Pulmonary artery endothelial cell (primary cell): ENCODE measurements around the gene SOCS3. TPM values are rescaled to one million over a fixed set of nuclear protein-coding genes. Genes with fewer than 3 reads are reported as not detected.

Experiments used
- DNase-seq: peaks from one replicate; pipeline ENCODE4 v3.0.0-alpha.2; 2011; ENCODE audit warnings: low read depth, low spot score
- total RNA-seq: library from RNA; depleted of rRNA; stranded (reverse); fragments of >200 nt; gene quantifications from 2 replicates; pipeline ENCODE4 v1.2.3, GENCODE V29; 2014

Gene SOCS3
- total RNA-seq = 31.5 and 71.3 TPM in 2 replicates

DNA sequence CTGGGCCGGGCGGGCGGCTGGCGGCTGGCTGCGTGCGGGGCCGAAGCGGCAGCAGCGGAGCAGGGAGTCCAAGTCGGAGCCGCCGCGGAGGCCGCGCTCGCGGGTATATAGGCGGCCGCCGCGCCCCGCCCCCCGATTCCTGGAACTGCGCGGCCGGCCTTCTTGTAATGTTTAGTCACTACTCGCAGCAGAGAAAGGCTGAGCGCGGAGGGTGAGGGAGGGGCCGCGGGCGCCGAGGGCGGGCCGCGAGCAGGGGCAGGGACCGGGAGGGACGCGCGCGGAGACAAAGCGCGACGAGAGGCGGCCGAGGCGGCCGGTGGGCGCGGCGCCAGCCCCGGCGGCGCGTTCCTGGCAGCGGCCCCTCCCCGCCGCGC is at the start of gene SOCS3:
Gene SOCS3, minus strand, starts transcription at position 81 of the 374 bp plus-strand sequence. CDS start 982 bp downstream, outside the sequence.
- peak; percentile 87 for DNase-seq

DNA sequence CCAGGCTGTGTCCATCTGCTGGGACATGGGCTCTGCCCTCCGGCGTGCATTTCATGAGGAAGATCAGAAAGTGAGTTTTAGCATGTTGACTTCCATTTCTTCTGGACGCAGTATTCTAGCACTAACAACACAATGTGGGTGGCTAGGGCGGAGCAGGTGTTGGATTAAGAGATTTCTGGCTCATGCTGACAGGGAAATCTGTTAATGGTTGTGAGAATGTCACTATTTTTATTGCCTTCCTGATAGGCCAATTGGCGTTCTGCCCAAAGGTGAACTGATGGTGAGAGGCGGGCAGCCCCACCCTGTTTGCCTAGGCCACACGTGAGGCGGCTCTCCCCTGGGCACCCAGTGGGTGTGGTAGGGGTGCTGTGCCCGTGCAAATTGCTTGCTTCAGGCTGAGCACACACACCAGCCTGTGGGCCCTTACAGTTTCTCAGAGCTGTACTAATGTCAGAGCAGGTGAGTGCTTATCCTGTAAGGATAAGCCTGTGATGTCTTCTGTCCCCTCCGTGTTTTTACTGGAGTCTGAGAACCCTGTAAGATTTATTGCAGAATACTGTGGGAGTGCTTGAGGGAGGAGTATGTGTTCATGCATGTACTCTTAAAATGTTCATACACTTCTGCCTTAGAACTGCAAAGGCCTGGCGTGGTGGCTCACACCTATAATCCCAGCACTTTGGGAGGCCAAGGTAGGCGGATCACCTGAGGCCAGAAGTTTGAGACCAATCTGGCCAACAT is 49.5 kb upstream of the SOCS3 start:
- DNase-seq = no peak

GRCh38 chr17:78408476-78409050 is 48.7 kb upstream of the SOCS3 start:
- no peak for DNase-seq

GRCh38 chr17:78407387-78408000 is 47.6 kb upstream of the SOCS3 start:
- no peak for DNase-seq

DNA sequence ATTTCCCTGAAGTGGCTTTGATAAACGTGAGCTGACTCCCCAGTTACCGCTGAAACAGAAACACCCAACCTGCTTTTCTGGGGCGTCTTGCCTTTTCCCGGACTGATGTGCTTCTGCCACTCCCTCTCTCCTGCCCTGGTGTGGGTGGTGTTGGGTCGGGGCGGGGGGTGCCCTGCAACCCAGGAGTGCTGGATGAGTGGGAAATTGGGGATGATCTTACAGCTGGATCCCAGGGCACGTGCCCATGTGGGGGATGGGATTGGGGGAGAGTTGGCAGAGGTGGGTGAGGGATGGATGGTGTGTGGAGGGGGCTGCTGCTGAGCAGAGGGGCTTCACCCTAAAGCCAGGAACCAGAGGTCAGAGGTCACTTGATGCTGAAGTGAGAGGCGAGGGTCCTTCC is 47.0 kb upstream of the SOCS3 start:
- no peak for DNase-seq

DNA sequence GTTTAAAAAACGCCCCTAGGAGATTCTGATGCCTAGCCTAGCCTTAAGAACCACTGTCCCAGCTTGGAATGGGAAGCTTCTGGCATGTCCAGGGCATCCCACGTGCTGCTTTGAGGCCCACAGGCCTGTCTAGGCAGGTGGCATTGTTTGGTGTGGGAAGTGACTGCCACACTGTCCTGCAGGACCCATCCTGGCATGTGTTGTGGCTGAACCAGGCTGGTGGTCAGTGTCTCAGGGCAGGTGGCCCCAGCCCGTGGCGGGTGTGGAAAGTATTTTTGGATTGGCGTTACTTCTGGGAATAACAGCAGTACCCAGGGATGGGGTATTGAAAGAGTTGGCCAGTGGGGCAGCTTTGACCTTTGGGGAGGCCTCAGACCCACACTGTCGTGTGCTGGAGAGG is 46.5 kb upstream of the SOCS3 start:
- DNase-seq = no peak

- DNase-seq = no peak
Observed at GRCh38 chr17:78403822-78404221, 43.9 kb upstream of the SOCS3 start.

GRCh38 chr17:78401891-78402290 is 42.0 kb upstream of the SOCS3 start:
- DNase-seq = no peak

GRCh38 chr17:78401246-78401645 is 41.4 kb upstream of the SOCS3 start:
- no peak for DNase-seq

- no peak for DNase-seq
Observed at GRCh38 chr17:78400581-78401240, 40.8 kb upstream of the SOCS3 start.

DNA sequence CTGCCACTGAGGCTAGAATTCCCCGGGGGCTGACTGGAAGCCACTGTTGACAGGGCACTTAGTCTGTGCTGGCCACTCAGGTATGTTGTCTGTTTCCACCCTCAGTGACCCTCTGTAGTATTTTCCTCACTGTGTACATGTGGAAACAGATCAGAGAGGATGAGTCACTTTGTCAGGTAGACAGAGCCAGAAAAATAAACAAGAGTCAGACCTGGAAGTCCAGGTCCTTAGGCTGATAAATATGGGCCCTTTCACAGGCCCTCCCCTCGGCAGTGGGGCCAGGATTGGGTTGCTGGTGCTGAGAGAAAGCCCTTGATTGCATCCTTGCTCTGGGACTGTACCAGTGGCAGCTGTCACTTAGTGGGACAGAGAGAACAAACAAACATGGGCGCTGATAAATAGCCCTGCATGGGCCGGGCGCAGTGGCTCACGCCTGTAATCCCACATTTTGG is 39.8 kb upstream of the SOCS3 start:
- no peak for DNase-seq

GRCh38 chr17:78399028-78399692 is 39.3 kb upstream of the SOCS3 start:
- DNase-seq = no peak

DNA sequence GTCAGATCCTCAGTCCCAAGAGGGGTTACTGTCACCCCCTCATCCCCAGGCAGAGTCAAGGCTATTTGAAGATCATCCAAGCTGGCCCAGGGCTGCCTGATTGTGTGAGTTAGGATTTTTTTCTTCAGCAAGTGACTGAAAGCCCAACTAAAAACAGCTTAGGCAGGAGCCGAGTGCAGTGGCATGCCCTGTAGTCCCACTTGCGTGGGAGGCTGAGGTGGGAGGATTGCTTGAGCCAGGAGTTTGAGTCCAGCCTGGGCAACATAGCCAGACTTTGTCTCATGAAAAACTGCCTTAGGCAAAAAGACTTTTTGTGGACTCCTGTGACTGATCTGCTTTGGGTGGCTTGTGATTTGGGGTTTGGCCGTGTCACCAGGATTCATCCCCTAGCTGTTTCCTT is 38.5 kb upstream of the SOCS3 start:
- no peak for DNase-seq

GRCh38 chr17:78397681-78398101 is 37.8 kb upstream of the SOCS3 start:
- DNase-seq = no peak

- DNase-seq = no peak
Observed at GRCh38 chr17:78396441-78397337, 36.8 kb upstream of the SOCS3 start.

GRCh38 chr17:78395155-78395554 is 35.3 kb upstream of the SOCS3 start:
- DNase-seq = no peak

DNA sequence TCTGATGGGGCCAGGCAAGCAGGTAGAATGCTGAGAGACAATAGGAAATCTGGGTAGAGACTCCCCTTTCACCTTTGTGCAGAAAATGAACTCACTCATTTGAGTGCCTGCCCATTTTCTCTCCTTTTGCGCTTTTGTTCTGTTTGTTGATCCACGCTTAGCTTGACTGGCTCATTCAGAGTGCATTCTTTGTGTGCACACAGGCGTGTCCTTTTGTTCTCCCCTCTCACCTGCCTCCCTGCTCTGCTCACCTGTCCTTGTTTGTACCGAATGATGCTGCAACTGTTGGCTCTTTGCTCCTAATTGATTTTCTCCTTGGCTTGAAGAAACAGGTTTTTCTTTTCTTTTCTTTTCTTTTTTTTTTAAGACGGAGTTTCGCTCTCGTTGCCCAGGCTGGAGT is 34.3 kb upstream of the SOCS3 start:
- DNase-seq = no peak

GRCh38 chr17:78393575-78393974 is 33.7 kb upstream of the SOCS3 start:
- DNase-seq = no peak

DNA sequence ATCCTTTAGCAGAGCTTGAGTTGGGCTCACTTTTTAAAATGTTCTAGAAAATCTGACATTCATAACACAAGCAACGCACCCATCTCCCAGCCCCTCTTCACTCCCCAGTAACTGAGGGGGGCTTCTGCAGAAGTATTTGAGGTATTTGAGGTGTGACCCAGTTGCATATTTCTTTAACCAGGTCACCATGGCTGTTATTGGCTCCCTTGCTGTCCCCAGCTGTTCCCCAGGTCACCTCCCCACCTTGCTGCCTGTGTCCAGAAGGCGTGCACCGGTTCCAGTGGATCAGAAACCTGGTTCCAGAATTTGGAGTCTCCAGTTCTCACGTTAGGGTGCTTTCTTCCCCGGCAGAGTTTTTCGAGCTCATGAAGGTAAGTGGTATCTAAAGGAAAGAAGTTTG is 32.4 kb upstream of the SOCS3 start:
- no peak for DNase-seq

DNA sequence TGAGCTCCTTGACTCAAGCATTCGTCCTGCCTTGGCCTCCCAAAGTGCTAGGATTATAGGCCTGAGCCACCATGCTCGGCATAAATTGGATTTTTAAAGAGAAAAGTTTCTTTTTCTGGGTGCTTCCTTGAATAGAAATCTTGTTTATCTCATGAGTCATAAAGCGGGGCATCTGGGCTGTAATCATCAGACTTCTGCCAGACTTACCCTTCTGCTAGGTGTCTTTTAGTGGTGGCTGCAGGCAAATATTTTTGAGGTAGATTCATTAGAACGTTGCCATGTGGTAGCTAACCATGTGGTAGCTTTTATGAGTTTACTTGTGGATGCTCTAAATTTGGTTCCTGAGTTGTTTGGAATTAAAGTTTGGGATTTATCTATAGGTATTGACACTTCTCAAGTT is 32.0 kb upstream of the SOCS3 start:
- DNase-seq = no peak

GRCh38 chr17:78391051-78391431 is 31.2 kb upstream of the SOCS3 start:
- DNase-seq = no peak
